H1 (cell line): ENCODE results near the gene CASQ2.

Source experiments
- HDAC6 ChIP-seq: IDR thresholded peaks from one replicate; pipeline ENCODE4 v1.7.1; 2012; ENCODE audit warnings: low read depth, mild to moderate bottlenecking, inconsistent platforms, low read length, moderate library complexity
- POLR2AphosphoS5 ChIP-seq: IDR thresholded peaks from 2 replicates; pipeline ENCODE4 v1.6.1; 2011; ENCODE audit warnings: low read depth, low read length
- TF ChIP-seq, protein P1 (sequence below), 3 experiments: IDR thresholded peaks; 1 replicate in 2 of 3; 2 replicates in 1 of 3; pipeline versions ENCODE4 v1.5.1 to v1.6.1; 2011; ENCODE audit warnings: low read length in 3 of 3, mild to moderate bottlenecking in 3 of 3, inconsistent platforms in 2 of 3, low read depth in 1 of 3, moderate library complexity in 1 of 3; ENCODE audit not compliant: insufficient read depth in 1 of 3; ENCODE audit errors: control extremely low read depth in 1 of 3

DNA sequence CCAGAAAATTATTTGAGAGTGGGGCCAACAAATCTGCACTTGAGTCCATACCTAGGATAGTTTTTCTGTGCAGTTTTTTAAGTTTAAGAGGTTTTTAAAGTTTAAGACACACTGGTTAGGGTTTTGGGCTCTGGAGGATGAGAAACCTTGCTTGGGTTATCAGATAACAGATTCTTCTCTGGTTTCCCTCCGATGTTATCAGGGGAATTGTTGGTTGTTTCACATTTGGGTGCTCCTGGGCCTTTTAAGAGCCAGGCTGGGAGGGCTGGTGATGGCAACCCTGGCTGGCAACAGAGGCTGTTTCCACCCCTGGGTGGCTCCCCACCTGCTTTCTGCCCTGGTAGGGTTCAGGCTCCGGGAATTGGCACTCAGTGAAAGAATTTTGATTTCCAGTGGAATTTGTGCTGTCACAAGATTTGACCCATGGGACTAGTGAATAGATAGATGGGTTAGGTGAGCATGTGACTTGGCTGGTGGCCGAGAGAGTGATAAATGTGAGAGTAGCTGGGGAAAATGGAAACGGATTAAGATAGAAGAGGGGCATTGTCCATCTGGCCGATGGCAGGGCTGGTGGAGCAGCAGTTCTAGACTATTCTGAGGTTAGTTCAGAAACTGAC is 111.9 kb downstream of the CASQ2 start:
- TF ChIP-seq POLR2AphosphoS5 (no peak), HDAC6 (no peak)
- TF ChIP-seq, protein P1, sequence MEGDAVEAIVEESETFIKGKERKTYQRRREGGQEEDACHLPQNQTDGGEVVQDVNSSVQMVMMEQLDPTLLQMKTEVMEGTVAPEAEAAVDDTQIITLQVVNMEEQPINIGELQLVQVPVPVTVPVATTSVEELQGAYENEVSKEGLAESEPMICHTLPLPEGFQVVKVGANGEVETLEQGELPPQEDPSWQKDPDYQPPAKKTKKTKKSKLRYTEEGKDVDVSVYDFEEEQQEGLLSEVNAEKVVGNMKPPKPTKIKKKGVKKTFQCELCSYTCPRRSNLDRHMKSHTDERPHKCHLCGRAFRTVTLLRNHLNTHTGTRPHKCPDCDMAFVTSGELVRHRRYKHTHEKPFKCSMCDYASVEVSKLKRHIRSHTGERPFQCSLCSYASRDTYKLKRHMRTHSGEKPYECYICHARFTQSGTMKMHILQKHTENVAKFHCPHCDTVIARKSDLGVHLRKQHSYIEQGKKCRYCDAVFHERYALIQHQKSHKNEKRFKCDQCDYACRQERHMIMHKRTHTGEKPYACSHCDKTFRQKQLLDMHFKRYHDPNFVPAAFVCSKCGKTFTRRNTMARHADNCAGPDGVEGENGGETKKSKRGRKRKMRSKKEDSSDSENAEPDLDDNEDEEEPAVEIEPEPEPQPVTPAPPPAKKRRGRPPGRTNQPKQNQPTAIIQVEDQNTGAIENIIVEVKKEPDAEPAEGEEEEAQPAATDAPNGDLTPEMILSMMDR (IDR thresholded peaks at IDR 0.05; ENCODE audit: control extremely low read depth in 1 of 3, insufficient read depth in 1 of 3, low read depth in 1 of 3, low read length in 3 of 3), result no peak
